HG02852 (cell line): Measurements from ENCODE around the gene SUMO2.
"Not testable (repeated sequence)": the region's sequence is repeated elsewhere in the genome, so short reads cannot be mapped to it uniquely, and the experiment has no call there.

Experiments used
- ATAC-seq: cut with Tn5 transposase; IDR thresholded peaks from one replicate; pipeline ENCODE4 v1.9.1; 2021; ENCODE audit warnings: mild to moderate bottlenecking, moderate library complexity; ENCODE audit not compliant: unreplicated experiment

The SUMO2 gene

GRCh38 chr17:75146592-75146991 lies 36.2 kb downstream of the SUMO2 start:
- ATAC-seq = no peak

GRCh38 chr17:75144816-75145512 lies 37.8 kb downstream of the SUMO2 start:
- no peak for ATAC-seq

- ATAC-seq = no peak
These were observed 40.4 kb downstream of the SUMO2 start for GRCh38 chr17:75142236-75142971.

DNA sequence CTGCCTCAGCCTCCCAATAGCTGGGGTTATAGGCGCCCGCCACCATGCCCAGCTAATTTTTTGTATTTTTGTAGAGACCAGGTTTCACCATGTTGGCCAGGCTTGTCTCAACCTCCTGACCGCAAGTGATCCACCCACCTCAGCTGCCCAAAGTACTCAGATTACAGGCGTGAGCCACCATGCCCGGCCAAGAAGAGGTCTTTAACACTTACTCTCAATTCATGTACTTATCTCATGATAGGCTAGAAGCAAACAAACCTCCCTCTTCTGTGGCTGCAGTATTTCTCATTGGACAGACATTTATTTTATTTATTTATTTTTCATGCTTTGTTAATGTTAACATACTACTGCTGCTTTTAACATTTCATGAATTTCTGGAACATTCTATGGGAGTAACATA lies 44.2 kb downstream of the SUMO2 start:
- ATAC-seq = no peak

GRCh38 chr17:75137762-75138161 lies 45.0 kb downstream of the SUMO2 start:
- not testable (repeated sequence) for ATAC-seq

- ATAC-seq = no peak
These were observed 46.8 kb downstream of the SUMO2 start for GRCh38 chr17:75135946-75136345.

GRCh38 chr17:75135452-75135851 lies 47.3 kb downstream of the SUMO2 start:
- ATAC-seq = no peak

GRCh38 chr17:75133607-75134347 lies 49.0 kb downstream of the SUMO2 start:
- not testable (repeated sequence) for ATAC-seq

DNA sequence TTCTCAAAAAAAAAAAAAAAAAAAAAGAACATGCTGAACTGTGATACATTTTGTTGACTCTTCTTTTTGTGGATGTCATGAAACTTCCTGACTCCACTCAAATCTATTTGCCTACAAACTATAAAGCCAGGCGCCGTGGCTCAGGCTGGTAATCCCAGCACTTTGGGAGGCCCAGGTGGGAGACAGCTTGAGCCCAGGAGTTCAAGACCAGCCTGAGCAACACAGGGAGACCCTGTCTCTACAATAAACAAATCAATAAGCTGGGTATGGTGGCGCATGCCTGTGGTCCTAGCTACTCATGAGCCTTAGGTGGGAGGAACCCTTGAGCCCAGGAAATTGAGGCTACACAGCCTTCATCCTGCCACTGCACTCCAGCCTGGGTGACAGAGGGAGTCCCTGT lies 49.8 kb downstream of the SUMO2 start:
- no peak for ATAC-seq

DNA sequence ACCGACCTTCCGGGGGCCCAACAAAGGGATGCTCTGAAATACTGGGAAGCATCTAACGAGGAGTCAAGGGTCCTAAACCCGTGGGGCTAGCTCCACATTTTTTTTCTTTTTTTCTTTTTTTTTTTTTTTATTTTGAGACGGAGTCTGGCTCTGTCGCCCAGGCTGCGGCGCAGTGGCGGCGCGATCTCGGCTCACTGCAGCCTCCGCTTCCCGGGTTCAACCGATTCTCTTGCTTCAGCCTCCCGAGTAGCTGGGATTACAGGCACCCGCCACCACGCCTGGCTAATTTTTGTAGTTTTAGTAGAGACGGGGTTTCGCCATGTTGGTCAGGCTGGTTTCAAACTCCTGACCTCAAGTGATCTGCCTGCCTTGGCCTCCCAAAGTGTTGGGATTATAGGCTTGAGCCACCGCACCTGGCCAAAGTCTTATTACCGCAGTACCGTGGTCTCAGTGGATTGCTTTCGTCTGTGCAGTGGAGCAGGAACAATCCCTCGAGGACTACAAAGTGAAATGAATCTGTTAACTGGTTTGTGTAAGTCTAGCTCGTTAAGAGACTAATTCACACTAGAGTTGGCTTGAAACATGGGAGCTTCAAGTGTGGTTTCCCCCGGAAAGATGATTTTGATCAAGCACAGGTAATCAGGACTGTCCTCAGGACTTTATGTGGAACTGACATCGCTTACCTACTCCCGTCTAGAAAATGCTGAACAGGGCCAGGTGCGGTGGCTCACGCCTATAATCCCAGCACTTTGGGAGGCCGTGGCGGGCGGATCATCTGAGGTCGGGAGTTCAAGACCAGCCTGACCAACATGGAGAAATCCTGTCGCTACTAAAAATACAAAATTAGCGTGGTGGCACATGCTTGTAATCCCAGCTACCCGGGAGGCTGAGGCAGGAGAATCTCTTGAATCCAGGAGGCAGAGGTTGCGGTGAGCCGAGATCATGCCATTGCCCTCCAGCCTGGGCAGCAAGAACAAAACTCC lies 50.5 kb downstream of the SUMO2 start:
- ATAC-seq = not testable (repeated sequence)

DNA sequence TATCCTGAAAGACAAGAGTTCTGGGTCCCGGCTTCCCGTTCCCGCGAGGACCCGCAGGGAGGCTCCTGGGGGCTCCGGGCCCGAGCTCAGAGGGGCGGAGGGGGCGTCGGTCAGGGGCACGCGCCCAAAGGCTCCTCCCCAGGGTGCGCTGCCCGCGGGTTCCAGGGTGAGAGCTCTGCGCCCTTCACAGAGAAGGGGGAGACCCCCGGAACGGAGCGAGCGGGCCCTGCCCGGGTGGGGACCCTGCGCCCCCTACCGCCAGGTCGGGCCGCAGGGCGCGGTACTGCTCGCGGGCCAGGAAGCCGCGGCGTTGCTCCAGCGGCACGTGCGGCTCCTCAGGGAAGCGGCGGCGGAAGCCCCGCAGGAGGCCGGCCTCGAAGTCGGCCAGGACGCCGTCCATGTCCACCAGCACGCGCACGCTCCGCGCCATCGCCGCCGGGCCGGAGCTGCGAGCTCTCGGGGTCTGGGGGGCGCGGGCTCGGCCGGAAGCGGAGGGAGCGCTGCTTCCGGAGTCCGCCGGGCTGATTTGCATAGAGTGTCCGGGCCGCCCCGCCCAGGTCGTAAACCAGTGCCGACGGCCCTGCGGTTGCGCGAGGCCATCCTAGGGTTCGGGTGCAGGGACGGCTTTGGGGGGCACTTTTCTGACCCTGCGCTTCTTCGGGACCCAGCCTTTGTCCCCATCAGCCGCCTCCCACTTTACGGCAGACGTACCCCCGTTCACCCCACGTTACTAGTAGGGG lies 51.3 kb downstream of the SUMO2 start, which contains the start of gene NT5C:
NT5C (minus strand) TSS at position 465 of the 740 bp plus-strand sequence; CDS start at position 430, 35 bp downstream.
- ATAC-seq = peak; percentile 68

DNA sequence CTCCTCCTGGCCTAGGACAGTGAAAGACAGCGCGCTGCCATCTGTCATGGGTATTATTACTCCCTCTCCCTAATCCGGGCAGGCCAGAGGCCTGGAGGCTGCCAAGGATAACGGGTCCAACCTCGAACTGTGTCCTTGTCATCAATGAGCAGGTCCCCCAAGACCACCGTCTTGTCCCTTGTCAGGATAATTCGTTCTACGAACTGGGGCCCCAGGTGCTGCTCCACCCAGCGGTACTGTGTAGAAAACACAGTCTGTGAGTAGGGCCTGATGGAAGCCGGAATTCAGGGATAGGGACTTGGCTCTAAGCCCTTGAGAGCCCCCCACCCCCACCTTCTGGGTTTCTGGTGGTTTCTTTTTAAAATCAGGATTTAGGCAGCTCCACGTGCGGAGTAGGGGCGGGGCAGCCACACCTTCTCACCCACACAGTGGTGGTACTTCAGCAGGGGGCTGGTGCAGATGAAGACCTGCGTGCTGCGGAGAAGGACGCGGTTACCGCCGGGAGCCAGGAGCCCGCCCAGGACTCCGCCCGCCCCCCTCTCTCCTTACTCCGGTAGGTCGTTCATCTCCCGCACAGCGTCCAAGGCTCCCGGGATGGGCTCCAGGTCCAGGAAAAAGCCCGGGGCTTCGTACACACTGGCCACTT lies 52.0 kb downstream of the SUMO2 start:
- ATAC-seq = peak; percentile 26

- ATAC-seq = no peak
These were observed 52.6 kb downstream of the SUMO2 start for GRCh38 chr17:75130059-75130631.

- ATAC-seq = no peak
These were observed 53.2 kb downstream of the SUMO2 start for GRCh38 chr17:75129576-75129975.

DNA sequence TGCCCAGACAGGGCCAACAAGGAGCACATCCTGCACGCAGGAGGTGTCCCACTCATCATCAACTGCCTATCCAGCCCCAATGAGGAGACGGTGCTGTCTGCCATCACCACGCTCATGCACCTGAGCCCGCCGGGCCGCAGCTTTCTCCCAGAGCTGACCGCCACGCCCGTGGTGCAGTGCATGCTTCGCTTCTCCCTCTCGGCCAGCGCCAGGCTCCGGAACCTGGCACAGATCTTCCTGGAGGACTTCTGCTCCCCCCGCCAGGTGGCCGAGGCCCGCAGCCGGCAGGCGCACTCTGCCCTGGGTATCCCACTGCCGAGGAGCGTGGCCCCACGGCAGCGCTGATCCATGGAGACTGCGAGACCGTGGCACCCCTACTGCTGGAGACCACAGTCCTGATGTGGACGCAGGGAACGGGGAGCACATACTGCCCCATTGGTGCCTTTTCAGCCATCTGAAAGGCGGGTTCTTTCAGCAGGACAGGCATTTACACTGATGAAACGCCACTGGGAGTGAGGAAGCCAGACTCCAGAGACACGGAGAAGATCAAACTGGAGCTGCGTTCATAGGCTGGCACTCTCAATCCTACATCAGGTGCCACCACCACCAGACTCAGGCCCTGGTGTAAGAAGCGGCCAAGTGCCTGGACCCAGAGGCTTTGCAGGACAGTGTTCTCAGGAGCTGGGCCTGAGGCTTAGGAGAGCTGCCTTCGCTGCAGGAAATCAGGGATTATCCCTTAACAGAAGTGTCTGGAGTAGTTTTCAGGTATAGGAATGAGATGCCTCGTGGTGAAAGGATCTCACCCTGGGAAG lies 53.9 kb downstream of the SUMO2 start:
- no peak for ATAC-seq

DNA sequence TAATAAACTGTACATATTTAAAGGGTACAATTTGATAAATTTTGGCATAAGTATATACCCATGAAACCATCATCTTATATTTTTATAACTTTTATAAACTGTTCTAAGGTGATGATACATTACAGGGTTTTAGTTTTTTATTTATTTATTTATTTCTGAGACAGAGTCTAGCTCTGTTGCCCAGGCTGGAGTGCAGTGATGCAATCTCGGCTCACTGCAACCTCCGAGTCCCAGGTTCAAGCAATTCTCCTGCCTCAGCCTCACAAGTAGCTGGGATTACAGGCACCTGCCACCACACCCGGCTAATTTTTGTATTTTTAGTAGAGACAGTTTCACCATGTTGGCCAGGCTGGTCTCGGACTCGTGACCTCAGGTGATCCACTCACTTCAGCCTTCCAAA lies 54.8 kb downstream of the SUMO2 start:
- not testable (repeated sequence) for ATAC-seq

DNA sequence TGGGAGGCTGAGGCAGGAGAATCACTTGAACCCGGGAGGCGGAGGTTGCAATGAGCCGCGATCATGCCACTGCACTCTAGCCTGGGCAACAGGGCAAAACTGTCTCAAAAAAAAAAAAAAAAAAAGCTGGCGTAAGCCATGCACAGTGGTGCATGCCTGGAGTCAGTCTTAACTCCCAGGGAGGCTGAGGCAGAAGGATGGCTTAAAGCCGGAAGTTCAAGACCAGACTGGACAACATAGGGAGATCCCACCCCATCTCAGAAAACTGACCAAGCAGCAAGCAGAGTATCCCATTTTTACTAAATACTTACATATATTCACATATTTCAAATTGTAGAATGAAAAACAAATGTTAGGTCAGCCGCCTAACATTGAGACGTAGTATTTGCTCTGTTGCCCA lies 55.8 kb downstream of the SUMO2 start:
- no peak for ATAC-seq

GRCh38 chr17:75125984-75126383 lies 56.8 kb downstream of the SUMO2 start:
- ATAC-seq = no peak
